CD14-positive monocyte (primary cell): ENCODE data around the gene KMT2A. TPM values are rescaled to one million over a fixed set of nuclear protein-coding genes. Genes with fewer than 3 reads are reported as not detected.
"Not testable (repeated sequence)": the region's sequence is repeated elsewhere in the genome, so short reads cannot be mapped to it uniquely, and the experiment has no call there.

Source experiments
- DNase-seq, 3 donors: peaks; one replicate each; pipeline ENCODE4 v3.0.0-alpha.2; 2011 to 2022
- H2AFZ ChIP-seq: 2 replicates; pipeline ENCODE4 v1.6.0; 2012; ENCODE audit warnings: mild to moderate bottlenecking, low read depth, low read length, inconsistent platforms; ENCODE audit not compliant: insufficient read depth, poor library complexity, severe bottlenecking
- H3K27ac ChIP-seq, 2 donors: 1 replicate in 1 of 2; 2 replicates in 1 of 2; pipeline ENCODE4 v1.5.1; 2012 to 2013; ENCODE audit warnings: low read length in 2 of 2, control low read depth in 1 of 2, inconsistent platforms in 1 of 2, low read depth in 1 of 2, mild to moderate bottlenecking in 1 of 2
- H3K27me3 ChIP-seq, 2 donors: one replicate each; pipeline versions ENCODE4 v1.6.0 to v1.6.1; 2011 to 2013; ENCODE audit warnings: low read length in 2 of 2; ENCODE audit not compliant: control insufficient read depth in 2 of 2, insufficient read depth in 2 of 2
- H3K36me3 ChIP-seq, 2 donors: replicated peaks in 1 of 2; 1 replicate in 1 of 2; 2 replicates in 1 of 2; pipeline versions ENCODE4 v1.5.1 to v1.6.1; 2012 to 2013; ENCODE audit warnings: low read length in 2 of 2, control low read depth in 1 of 2, inconsistent platforms in 1 of 2, mild to moderate bottlenecking in 1 of 2; ENCODE audit not compliant: insufficient read depth in 2 of 2, control insufficient read depth in 1 of 2
- H3K4me1 ChIP-seq, 2 donors: 1 replicate in 1 of 2; 2 replicates in 1 of 2; pipeline versions ENCODE4 v1.5.1 to v1.6.1; 2012 to 2013; ENCODE audit warnings: low read length in 2 of 2, control low read depth in 1 of 2, inconsistent platforms in 1 of 2, mild to moderate bottlenecking in 1 of 2, moderate library complexity in 1 of 2; ENCODE audit not compliant: insufficient read depth in 2 of 2, control insufficient read depth in 1 of 2
- H3K4me2 ChIP-seq: replicated peaks from 2 replicates; pipeline ENCODE3; 2012; ENCODE audit warnings: low read length, moderate library complexity, mild to moderate bottlenecking; ENCODE audit not compliant: poor library complexity, severe bottlenecking; ENCODE audit errors: extremely low read depth
- H3K4me3 ChIP-seq, 3 experiments: fragments of 200-600 bp in 1 of 3; sonication (generic) in 1 of 3; replicated peaks in 1 of 3; 1 replicate in 2 of 3; 2 replicates in 1 of 3; pipeline ENCODE4 v1.5.1; 2011 to 2013; ENCODE audit warnings: low read length in 3 of 3, mild to moderate bottlenecking in 3 of 3, control low read depth in 2 of 3, low read depth in 2 of 3, inconsistent platforms in 1 of 3, moderate library complexity in 1 of 3
- H3K79me2 ChIP-seq: 2 replicates; pipeline ENCODE4 v1.6.0; 2012; ENCODE audit warnings: mild to moderate bottlenecking, control low read depth, inconsistent platforms, low read length, moderate library complexity; ENCODE audit not compliant: insufficient read depth
- H3K9ac ChIP-seq: 2 replicates; pipeline ENCODE4 v1.6.0; 2017; ENCODE audit warnings: low read length, mild to moderate bottlenecking; ENCODE audit not compliant: insufficient read depth, poor library complexity, severe bottlenecking
- H3K9me3 ChIP-seq, 2 donors: replicated peaks in 1 of 2; 1 replicate in 1 of 2; 2 replicates in 1 of 2; pipeline versions ENCODE4 v1.5.1 to v1.6.1; 2012 to 2013; ENCODE audit warnings: low read length in 2 of 2, control low read depth in 1 of 2; ENCODE audit not compliant: control insufficient read depth in 1 of 2, insufficient read depth in 1 of 2
- H4K20me1 ChIP-seq: 2 replicates; pipeline ENCODE4 v1.6.0; 2012; ENCODE audit warnings: mild to moderate bottlenecking, low read length, control low read depth, moderate library complexity; ENCODE audit not compliant: insufficient read depth
- H3K27ac Mint-ChIP-seq, 7 donors: one replicate each; pipeline ENCODE4 v1.8.0; 2020; ENCODE audit warnings: mild to moderate bottlenecking in 7 of 7, mixed read lengths in 7 of 7, moderate library complexity in 6 of 7, inconsistent platforms in 2 of 7
- H3K27me3 Mint-ChIP-seq, 3 donors: one replicate each; pipeline ENCODE4 v1.8.0; 2021 to 2022; ENCODE audit warnings: low read depth in 3 of 3, mild to moderate bottlenecking in 3 of 3, mixed read lengths in 3 of 3, moderate library complexity in 3 of 3, inconsistent platforms in 1 of 3
- H3K36me3 Mint-ChIP-seq, 2 donors: one replicate each; pipeline ENCODE4 v1.8.0; 2020; ENCODE audit warnings: mixed read lengths in 2 of 2, inconsistent platforms in 1 of 2, mild to moderate bottlenecking in 1 of 2
- H3K4me1 Mint-ChIP-seq: one replicate; pipeline ENCODE4 v1.8.0; 2020; ENCODE audit warnings: mild to moderate bottlenecking, mixed read lengths
- H3K4me3 Mint-ChIP-seq, 2 donors: one replicate each; pipeline ENCODE4 v1.8.0; 2020; ENCODE audit warnings: mild to moderate bottlenecking in 2 of 2, mixed read lengths in 2 of 2, moderate library complexity in 1 of 2
- H3K9me3 Mint-ChIP-seq, 7 donors: one replicate each; pipeline ENCODE4 v1.8.0; 2020 to 2022; ENCODE audit warnings: mixed read lengths in 7 of 7, mild to moderate bottlenecking in 6 of 7, moderate library complexity in 6 of 7, inconsistent platforms in 2 of 7
- WGBS: methylation state at CpG from one replicate; pipeline ENCODE4 v1.1.5; 2013; ENCODE audit warnings: missing lambda C conversion rate; ENCODE audit not compliant: insufficient coverage; 5-methylcytosine and 5-hydroxymethylcytosine counted together
- intact Hi-C, 2 donors: fragments of 100-400 bp; cut with micrococcal nuclease; formaldehyde crosslinking; loops; one replicate each; pipeline versions ENCODE4 v1.15.0 to v1.15.1; 2023
- polyA plus RNA-seq, 3 donors: library from polyadenylated mRNA; depleted of rRNA in 1 of 3; unstranded in 2 of 3; stranded (reverse) in 1 of 3; fragments of 300-500 nt in 2 of 3; fragments of >200 nt in 1 of 3; fragmentation: Illumina TruSeq in 2 of 3; gene quantifications; 1 replicate in 2 of 3; 2 replicates in 1 of 3; pipeline ENCODE4 v1.2.3, GENCODE V29; 2012 to 2021
- TF ChIP-seq, protein P1 (sequence below): fragments of 200-600 bp; IDR thresholded peaks from one replicate; pipeline ENCODE4 v1.8.0; 2022; ENCODE audit warnings: antibody characterized with exemption, mild to moderate bottlenecking

The KMT2A gene
- polyA plus RNA-seq, 3 donors: 3.3 to 21.7 (median 3.5) TPM

GRCh38 chr11:118450451-118450850 lies 14.2 kb downstream of the KMT2A start:
- peaks cover 0 to 5% of the 10 kb centered on the region in 2 donors for H3K4me1 ChIP-seq
- H3K9me3 Mint-ChIP-seq: no peaks in the 10 kb centered on the region

DNA sequence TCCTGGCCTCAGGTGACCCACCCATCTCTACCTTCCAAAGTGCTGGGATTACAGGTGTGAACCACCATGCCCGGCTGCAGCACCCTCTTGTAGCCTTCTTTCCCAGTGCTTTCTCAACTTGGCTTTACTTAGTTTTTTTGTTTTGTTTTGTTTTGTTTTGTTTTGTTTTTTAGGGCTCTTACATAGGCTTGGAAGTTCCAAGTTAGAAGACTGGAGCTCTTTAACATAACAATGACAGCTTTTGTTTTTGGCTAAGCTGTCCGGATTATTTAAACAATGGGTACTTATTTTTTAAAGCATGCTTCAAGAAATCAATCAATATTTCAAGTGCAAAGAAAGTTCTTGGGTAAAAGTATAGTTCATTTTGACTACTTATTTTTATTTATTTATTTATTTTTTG lies 25.9 kb downstream of the KMT2A start:
- Mint-ChIP-seq H3K36me3 (peaks cover 8 to 9% of the 10 kb centered on the region in 2 donors), H3K4me3 (no peak overlapping the region), H3K27me3 (no peaks in the 10 kb centered on the region), H3K9me3 (no peaks in the 10 kb centered on the region), H3K27ac (no peak overlapping the region), H3K4me1 (peaks cover 2% of the 10 kb centered on the region)
- Histone ChIP-seq H3K79me2 (peaks cover 84% of the 10 kb centered on the region), H3K36me3 (peaks cover 0 to 23% of the 10 kb centered on the region in 2 donors), H3K4me2 (no peak overlapping the region), H2AFZ (no peak overlapping the region), H3K4me1 (no peaks in the 10 kb centered on the region), H3K4me3 (no peak overlapping the region), H3K9ac (no peak overlapping the region), H3K27me3 (no peaks in the 10 kb centered on the region), H4K20me1 (peaks cover 83% of the 10 kb centered on the region), H3K27ac (no peak overlapping the region), H3K9me3 (no peaks in the 10 kb centered on the region)
- TF ChIP-seq, protein P1, sequence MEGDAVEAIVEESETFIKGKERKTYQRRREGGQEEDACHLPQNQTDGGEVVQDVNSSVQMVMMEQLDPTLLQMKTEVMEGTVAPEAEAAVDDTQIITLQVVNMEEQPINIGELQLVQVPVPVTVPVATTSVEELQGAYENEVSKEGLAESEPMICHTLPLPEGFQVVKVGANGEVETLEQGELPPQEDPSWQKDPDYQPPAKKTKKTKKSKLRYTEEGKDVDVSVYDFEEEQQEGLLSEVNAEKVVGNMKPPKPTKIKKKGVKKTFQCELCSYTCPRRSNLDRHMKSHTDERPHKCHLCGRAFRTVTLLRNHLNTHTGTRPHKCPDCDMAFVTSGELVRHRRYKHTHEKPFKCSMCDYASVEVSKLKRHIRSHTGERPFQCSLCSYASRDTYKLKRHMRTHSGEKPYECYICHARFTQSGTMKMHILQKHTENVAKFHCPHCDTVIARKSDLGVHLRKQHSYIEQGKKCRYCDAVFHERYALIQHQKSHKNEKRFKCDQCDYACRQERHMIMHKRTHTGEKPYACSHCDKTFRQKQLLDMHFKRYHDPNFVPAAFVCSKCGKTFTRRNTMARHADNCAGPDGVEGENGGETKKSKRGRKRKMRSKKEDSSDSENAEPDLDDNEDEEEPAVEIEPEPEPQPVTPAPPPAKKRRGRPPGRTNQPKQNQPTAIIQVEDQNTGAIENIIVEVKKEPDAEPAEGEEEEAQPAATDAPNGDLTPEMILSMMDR: no peak
- intact Hi-C loops: no loop called here
- whole genome bisulfite sequencing: no CpG with 5 or more reads among the region's 2 CpGs
- no peak for DNase-seq

More at GRCh38 chr11:118450451-118450850, 14.2 kb downstream of the KMT2A start:
- TF ChIP-seq, protein P1: no peak
- Histone ChIP-seq H3K79me2 (peaks cover 99% of the 10 kb centered on the region), H3K9ac (no peak overlapping the region), H3K27me3 (no peaks in the 10 kb centered on the region), H3K9me3 (no peaks in the 10 kb centered on the region), H3K4me2 (no peak overlapping the region), H3K36me3 (peaks cover 2 to 19% of the 10 kb centered on the region in 2 donors), H3K27ac (no peak overlapping the region), H2AFZ (no peak overlapping the region), H3K4me3 (no peak overlapping the region), H4K20me1 (peaks cover 99% of the 10 kb centered on the region)
- WGBS: no CpG with 5 or more reads among the region's 1 CpG
- Mint-ChIP-seq H3K36me3 (peaks cover 14 to 36% of the 10 kb centered on the region in 2 donors), H3K4me1 (peaks cover 9% of the 10 kb centered on the region), H3K27me3 (no peaks in the 10 kb centered on the region), H3K27ac (no peak overlapping the region), H3K4me3 (no peak overlapping the region)
- no peak for DNase-seq
- intact Hi-C loops: no loop called here

GRCh38 chr11:118468968-118469367 lies 32.7 kb downstream of the KMT2A start:
- H3K27ac ChIP-seq, H3K4me3 ChIP-seq, H3K4me1 ChIP-seq, intact Hi-C loops, H2AFZ ChIP-seq, H3K9me3 ChIP-seq, DNase-seq, H3K9ac ChIP-seq, H3K4me2 ChIP-seq, H3K27ac Mint-ChIP-seq, H3K27me3 ChIP-seq, H3K9me3 Mint-ChIP-seq, H3K4me1 Mint-ChIP-seq, H3K4me3 Mint-ChIP-seq, H3K27me3 Mint-ChIP-seq: not testable (repeated sequence)
- peaks cover 41% of the 10 kb centered on the region for H3K79me2 ChIP-seq
- H3K36me3 Mint-ChIP-seq: peaks cover 39 to 42% of the 10 kb centered on the region in 2 donors
- H4K20me1 ChIP-seq: peaks cover 62% of the 10 kb centered on the region
- whole genome bisulfite sequencing: no CpG with 5 or more reads among the region's 2 CpGs
- H3K36me3 ChIP-seq: peaks cover 41 to 54% of the 10 kb centered on the region in 2 donors
